Activated CD4-positive, alpha-beta T cell treated with anti-CD3 and anti-CD28 coated beads for 4 hours (primary cell): ENCODE results near the gene DUOXA1.
"Not testable (repeated sequence)": the region's sequence is repeated elsewhere in the genome, so short reads cannot be mapped to it uniquely, and the experiment has no call there.

Experiments
- DNase-seq, 2 donors: peaks; one replicate each; pipeline ENCODE4 v3.0.0-alpha.2; 2020

The DUOXA1 gene

DNA sequence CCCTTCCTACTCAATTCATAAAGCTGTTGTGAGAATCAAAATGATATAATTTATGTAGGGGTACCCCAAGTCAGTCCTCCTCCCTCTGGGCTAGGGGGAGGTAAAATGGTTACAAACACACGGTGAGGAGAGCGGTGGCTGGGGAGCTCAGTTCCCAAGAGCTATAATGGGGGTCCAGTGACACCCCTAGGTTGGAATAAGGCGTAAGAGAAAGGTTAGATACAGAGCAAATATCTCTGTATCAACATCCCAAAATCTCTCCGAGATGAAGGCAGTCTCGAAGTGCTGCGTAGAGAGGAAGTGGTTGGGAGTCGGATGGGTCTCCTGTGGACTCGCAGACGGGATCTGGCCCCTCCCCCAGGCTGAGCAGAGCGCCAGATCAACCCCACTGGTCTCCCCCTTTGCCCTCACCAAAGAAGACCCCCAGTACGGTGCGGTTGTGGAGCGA, 17.5 kb downstream of the DUOXA1 start:
- DNase-seq: no peak

DNA sequence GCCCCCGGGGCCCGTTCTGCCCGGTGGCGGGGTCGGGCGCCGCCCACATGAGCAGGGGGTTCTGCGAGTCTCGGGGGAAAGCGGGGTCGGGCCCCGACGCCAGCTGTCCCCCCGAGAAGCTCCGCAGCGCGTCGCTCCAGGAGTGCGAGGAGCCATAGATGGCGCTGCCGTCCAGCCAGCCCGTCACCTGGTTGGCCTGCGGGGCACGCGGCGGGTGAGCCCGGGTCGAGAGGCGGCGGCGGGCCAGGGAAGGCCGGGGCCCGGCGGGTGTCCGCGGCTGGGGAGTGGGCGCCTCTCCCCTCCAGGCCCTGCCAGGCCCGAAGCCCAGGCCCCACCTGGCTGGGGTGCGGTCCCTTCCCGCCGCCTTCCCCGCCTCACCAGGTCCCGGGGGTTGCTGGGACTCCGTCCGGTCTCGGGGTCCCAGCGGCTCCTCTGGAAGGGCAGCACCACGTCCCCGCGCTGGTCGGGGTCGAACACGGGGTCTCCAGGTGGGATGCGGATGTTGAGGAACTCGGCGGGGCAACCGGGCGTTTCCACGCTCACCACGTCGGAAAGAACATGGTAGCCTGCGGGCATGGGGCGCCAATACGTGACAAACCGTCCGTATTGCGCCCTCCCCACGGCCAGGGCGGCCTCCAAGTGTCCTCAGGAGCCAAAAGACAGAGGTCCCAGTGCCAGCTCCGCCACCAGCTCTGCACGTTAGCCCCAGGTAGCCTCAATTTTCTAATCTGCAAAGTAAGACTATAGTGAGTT, 18.1 kb downstream of the DUOXA1 start:
- DNase-seq: no peak

DNA sequence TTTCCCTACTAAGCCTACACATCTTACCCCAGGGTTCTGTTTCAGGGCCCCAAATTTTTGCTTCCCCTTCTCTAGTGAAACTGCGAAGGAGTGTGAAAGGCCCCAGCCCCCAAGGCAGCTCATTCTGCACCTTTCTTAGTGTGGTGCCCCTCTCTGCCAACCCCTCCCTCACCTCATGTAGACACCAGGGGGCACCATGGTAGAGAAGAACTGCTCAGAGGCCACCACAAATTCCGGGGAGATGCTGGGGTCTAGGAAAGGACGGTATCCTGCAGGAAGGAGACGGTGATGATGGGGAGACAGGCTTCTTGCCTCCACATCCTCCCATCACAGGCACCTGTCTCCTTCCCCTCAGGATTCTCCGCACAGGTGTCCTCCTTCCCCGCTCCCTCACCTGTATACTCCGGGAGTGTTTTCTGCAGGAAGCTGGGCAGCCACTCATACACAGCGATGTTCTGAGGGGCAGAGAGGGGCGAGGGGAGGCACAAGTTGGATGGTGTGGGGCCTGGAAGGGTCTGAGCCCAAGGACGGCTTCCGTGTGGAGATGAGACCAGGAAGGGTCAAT, 19.3 kb downstream of the DUOXA1 start:
- DNase-seq: no peak

DNA sequence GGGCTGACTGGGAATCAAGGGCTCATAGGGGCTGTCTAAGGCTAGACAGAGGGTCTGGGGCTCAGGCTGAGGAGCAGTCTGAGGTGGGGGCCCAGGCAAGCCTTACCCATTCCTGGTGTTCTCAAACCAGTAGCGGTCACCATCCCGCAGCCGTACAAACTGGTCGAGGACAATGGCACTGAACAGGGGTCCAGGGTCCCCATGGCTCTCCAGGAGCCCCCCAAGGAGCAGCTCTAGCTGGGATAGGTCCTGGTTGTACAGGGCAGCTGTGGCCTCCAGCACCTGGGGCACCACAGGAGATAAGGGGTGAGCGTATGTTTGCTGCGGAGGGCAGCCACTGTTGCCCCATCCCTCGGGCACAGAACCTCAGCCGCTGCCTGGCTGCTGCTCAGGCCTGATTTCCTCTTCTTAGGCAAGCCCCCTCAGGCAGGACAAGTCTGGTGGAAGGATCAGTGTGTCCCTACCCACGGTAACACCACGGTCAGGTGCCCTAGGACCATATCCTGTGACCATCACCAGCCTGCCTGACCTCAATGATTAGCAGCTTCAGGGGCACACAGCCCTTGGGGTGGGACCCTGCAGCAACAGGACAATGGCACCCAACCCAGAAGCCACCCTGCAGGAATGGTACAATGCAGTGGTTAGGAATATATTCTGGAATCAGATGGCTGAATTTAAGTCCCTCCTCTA, 21.6 kb downstream of the DUOXA1 start:
- DNase-seq: no peak

GRCh38 chr15:45106002-45106790, 23.5 kb downstream of the DUOXA1 start:
- no peak for DNase-seq

DNA sequence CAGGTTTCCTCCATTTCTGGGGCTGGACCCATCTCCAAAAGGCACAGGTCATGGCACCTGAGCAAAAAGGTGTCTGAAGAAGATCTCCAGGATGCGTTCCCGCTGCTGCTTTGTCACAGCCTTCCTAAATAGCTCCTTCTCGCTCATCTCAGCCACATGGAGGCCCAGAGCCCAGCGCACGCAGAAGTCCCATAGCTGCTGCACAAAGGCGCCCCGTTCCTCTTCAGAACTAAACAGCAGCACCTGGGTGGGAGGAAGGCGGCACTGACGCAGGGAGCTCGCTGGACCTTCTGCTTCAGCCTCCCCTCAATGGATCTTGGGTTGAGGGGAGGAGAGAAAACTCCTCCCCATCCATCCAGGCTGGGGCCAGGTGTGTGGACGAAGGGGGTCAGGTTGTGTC, 24.1 kb downstream of the DUOXA1 start:
- DNase-seq: no peak

DNA sequence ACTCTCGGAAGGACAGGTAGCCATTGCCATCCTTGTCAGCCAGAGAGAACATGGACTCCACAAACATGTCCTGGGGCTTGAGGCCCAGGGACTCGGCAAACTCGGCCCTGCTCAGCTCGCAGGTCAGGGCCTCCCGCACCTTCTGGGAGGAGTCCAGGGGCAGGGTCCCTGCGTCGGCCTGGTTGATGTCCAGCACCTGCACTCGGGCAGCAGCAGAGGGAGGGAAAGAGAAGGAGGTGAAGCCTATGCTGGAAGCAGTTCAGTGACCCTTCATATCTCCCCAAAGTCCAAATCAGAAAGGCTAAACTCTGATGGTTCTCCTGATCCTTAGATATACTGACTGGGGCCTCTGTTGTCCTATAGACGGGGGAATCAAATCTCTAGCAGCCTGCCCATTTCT, 25.5 kb downstream of the DUOXA1 start:
- not testable (repeated sequence) for DNase-seq

DNA sequence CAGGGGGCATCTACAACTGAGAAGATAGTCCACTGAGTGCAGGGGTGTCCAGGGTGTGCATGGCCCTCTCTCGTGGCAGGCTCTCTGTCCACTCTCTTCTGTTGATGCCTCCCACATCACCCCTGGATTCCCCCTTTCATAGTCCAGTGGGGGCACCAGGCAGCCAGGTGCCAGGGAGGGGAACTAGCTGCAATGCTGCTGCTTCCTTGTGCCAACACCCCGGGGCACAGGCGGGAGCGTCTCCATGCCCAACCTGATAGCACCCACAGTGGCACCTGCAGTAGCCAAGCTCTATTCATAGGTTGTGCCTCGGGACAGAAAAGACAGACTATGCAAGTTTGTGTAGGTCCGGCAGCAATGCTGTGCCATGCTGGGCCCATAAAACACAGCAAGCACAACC, 27.5 kb downstream of the DUOXA1 start:
- no peak for DNase-seq

- no peak for DNase-seq
These were observed 27.9 kb downstream of the DUOXA1 start for GRCh38 chr15:45101749-45102148.

DNA sequence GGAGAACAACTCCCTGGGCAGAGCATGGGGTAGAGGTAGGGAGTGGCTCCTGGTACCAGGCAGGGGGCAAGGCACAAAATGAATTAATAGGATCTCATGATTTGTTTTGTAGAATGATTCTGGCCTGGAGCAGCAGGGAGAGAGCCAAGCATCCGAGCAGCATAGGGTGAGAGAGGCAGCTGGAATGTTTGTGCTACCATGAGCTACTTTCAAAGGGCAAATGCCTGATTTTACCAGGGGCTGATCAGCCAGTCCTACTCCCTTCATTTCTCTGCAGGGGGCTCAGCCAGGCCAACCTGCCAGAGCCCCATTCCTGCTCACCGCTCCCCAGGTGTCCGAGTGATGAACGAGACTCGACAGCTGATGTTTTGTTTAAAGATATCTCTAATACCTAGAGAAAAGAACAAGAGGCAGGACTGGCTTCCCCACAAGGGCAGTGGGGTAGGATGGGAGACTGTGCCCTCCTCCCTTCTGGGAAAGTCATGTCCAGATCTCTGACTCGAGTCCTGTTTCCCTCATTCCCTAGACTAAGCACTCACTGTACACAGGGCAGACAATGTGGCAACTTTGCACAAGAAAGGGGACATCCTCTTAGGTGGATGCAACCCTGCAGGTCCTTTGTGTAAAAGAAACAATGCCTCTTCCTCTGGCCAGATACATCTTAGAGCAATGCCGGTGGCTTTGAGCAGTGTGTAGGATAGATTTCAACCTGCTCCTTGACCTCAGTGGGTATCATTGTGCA, 28.6 kb downstream of the DUOXA1 start:
- DNase-seq: no peak

DNA sequence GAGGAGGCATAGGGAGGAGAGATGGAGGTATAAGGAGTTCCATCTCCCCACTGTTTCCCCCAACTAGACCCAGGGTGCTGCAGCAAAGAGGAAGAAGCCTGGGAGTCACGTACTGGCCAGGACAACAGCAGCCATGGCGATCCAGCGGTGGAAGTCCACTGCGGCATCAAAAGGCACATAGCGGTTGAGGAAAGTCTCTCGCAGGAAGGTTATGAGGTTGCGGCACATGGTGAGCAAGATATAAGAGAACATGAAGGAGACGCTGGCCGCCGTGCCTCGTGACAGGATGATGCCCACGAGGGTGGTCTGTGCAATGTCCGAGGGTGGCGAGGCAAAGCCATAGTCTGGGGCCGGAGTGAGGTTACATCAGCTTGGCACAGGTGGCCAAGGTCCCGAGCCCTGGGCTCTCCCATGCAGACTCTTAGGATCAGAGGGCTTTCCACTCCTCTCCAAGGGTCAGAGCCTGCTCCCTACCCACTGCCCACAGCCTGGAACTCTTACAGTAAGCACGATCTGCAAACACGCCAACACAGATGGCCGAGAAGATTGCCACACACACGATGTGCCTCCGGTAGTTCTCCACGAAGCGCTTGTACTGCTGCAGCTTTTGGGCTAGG, 30.0 kb downstream of the DUOXA1 start:
- DNase-seq: no peak

DNA sequence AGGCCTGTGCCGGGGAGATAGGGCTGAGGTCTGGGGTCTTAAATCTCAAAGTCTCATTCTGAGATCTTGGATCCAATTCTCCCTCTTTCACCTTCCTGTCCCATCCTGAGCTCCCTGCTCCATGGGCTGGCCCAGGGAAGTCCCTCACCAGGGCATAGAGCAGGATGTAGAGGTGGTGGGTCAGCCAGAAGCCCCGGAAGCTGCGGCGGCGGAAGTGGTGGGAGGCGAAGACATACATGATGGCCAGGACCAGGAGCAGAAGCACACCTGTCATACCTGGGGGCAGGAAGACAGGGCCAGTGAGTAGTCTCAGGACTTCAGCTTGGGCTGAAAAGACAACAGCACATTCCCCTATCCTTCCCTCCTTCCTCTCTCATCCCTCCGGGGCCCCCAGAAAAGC, 32.2 kb downstream of the DUOXA1 start:
- DNase-seq: no peak

- DNase-seq: no peak
These were observed 34.0 kb downstream of the DUOXA1 start for GRCh38 chr15:45095661-45096060.

GRCh38 chr15:45094358-45094730, 35.3 kb downstream of the DUOXA1 start:
- DNase-seq: no peak

DNA sequence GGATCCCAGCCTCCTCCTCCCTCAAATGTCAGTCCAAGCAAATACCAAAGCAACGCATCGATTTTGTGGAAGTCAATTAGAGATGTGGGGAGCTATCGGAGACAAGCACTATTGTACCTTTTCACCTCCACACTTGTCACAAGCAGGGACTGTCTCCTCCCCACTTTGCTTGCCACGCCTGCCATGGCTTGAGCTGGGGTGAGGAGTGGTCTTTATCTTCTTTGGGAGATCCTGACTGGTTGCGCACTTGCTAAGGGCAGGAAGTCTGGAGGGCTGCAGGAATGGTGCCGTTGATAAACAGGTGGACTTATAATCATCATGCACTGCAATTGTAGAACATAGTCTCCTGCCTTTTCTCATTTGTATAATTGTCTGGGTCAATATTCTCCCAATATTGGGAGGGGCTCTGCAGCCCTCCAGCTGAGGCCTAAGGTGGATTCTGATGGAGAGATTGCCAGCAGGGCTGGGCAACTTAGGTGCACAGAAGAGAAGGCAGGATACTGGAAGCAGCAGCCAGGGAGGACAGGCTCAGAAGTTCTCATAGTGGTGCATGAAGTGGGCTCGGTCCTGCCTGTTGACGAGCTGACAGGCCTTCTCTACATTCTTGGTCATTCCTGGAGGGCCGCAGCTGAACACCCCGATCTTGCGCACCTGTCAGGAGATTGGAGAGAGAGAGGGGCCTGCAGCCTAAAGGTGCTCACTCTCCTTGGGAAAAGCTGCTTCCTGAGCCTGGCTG, 35.9 kb downstream of the DUOXA1 start:
- DNase-seq: no peak

- DNase-seq: no peak
These were observed 36.7 kb downstream of the DUOXA1 start for GRCh38 chr15:45093013-45093412.

GRCh38 chr15:45091576-45091975, 38.1 kb downstream of the DUOXA1 start:
- DNase-seq: no peak

- no peak for DNase-seq
These were observed 38.5 kb downstream of the DUOXA1 start for GRCh38 chr15:45091161-45091560.

GRCh38 chr15:45089712-45090373, 39.8 kb downstream of the DUOXA1 start:
- DNase-seq: no peak

GRCh38 chr15:45088801-45089711, 40.6 kb downstream of the DUOXA1 start:
- no peak for DNase-seq
